H9 (cell line): ENCODE data around the gene PRSS56. TPM values are rescaled to one million over a fixed set of nuclear protein-coding genes. Genes with fewer than 3 reads are reported as not detected.

Experiments used
- DNase-seq: peaks from one replicate; pipeline ENCODE4 v3.0.0-alpha.2; 2017
- H2AFZ ChIP-seq: one replicate; pipeline ENCODE4 v1.6.1; 2013; ENCODE audit warnings: mild to moderate bottlenecking, low read length, control low read depth, moderate library complexity
- H2AK5ac ChIP-seq: 2 replicates; pipeline ENCODE4 v1.6.1; 2013; ENCODE audit warnings: low read length, control low read depth, mixed read lengths; ENCODE audit not compliant: insufficient read length
- H2BK120ac ChIP-seq: one replicate; pipeline ENCODE4 v1.6.1; 2013; ENCODE audit warnings: low read depth, mild to moderate bottlenecking, low read length, control low read depth, inconsistent platforms; ENCODE audit not compliant: poor library complexity, severe bottlenecking
- H2BK12ac ChIP-seq: 2 replicates; pipeline ENCODE4 v1.6.1; 2013; ENCODE audit warnings: low read length, control low read depth, mixed read lengths, low read depth; ENCODE audit not compliant: insufficient read length
- H2BK15ac ChIP-seq: 2 replicates; pipeline ENCODE4 v1.6.1; 2013; ENCODE audit warnings: low read depth, low read length, control low read depth
- H2BK20ac ChIP-seq: one replicate; pipeline ENCODE4 v1.6.1; 2013; ENCODE audit warnings: low read depth, mild to moderate bottlenecking, low read length, control low read depth, inconsistent platforms; ENCODE audit not compliant: poor library complexity, severe bottlenecking
- H2BK5ac ChIP-seq: 2 replicates; pipeline ENCODE4 v1.6.1; 2013; ENCODE audit warnings: low read length, control low read depth, mixed read lengths; ENCODE audit not compliant: insufficient read length
- H3K14ac ChIP-seq: 2 replicates; pipeline ENCODE4 v1.6.1; 2013; ENCODE audit warnings: low read length, control low read depth; ENCODE audit not compliant: insufficient read depth
- H3K18ac ChIP-seq: 2 replicates; pipeline ENCODE4 v1.6.1; 2013; ENCODE audit warnings: low read depth, mild to moderate bottlenecking, mixed read lengths, low read length, control low read depth; ENCODE audit not compliant: insufficient read length
- H3K23ac ChIP-seq: 2 replicates; pipeline ENCODE4 v1.6.1; 2013; ENCODE audit warnings: low read length, control low read depth, mixed read lengths, low read depth; ENCODE audit not compliant: insufficient read length
- H3K23me2 ChIP-seq: 2 replicates; pipeline ENCODE4 v1.6.1; 2013; ENCODE audit warnings: low read depth, mild to moderate bottlenecking, mixed read lengths, low read length, control low read depth; ENCODE audit not compliant: insufficient read length, poor library complexity, severe bottlenecking
- H3K27ac ChIP-seq: 2 replicates; pipeline ENCODE4 v1.5.1; 2013; ENCODE audit warnings: low read length, control low read depth, mixed read lengths, low read depth; ENCODE audit not compliant: insufficient read length
- H3K27me3 ChIP-seq: 2 replicates; pipeline ENCODE4 v1.6.1; 2013; ENCODE audit warnings: low read length, control low read depth, inconsistent platforms; ENCODE audit not compliant: insufficient read depth
- H3K4ac ChIP-seq: 2 replicates; pipeline ENCODE4 v1.6.1; 2013; ENCODE audit warnings: low read depth, mild to moderate bottlenecking, control low read depth, inconsistent platforms, low read length, moderate library complexity
- H3K4me1 ChIP-seq: 2 replicates; pipeline ENCODE4 v1.6.1; 2013; ENCODE audit warnings: low read length, control low read depth, inconsistent platforms; ENCODE audit not compliant: insufficient read depth
- H3K4me2 ChIP-seq: 2 replicates; pipeline ENCODE4 v1.6.1; 2013; ENCODE audit warnings: low read length, control low read depth, mixed read lengths; ENCODE audit not compliant: insufficient read length, insufficient read depth
- H3K56ac ChIP-seq: 2 replicates; pipeline ENCODE4 v1.6.1; 2013; ENCODE audit warnings: low read depth, mild to moderate bottlenecking, mixed read lengths, low read length, control low read depth; ENCODE audit not compliant: insufficient read length
- H3K79me1 ChIP-seq: 2 replicates; pipeline ENCODE4 v1.6.1; 2013; ENCODE audit warnings: low read depth, mild to moderate bottlenecking, moderate library complexity, low read length, control low read depth, inconsistent platforms; ENCODE audit not compliant: insufficient read depth, poor library complexity, severe bottlenecking
- H3K79me2 ChIP-seq: 2 replicates; pipeline ENCODE4 v1.6.1; 2013; ENCODE audit warnings: low read length, control low read depth, inconsistent platforms; ENCODE audit not compliant: insufficient read depth
- H3K9ac ChIP-seq: 2 replicates; pipeline ENCODE4 v1.6.1; 2013; ENCODE audit warnings: low read length, control low read depth, mixed read lengths; ENCODE audit not compliant: insufficient read length; ENCODE audit errors: extremely low read depth
- H3K9me3 ChIP-seq: one replicate; pipeline ENCODE4 v1.6.1; 2013; ENCODE audit warnings: low read depth, low read length, inconsistent platforms; ENCODE audit not compliant: control insufficient read depth
- H3T11ph ChIP-seq: one replicate; pipeline ENCODE4 v1.6.1; 2013; ENCODE audit warnings: mild to moderate bottlenecking, low read length, control low read depth, inconsistent platforms
- H4K20me1 ChIP-seq: one replicate; pipeline ENCODE4 v1.6.1; 2013; ENCODE audit not compliant: control insufficient read depth, insufficient read length, insufficient read depth
- H4K5ac ChIP-seq: 2 replicates; pipeline ENCODE4 v1.6.1; 2013; ENCODE audit warnings: low read depth, mild to moderate bottlenecking, mixed read lengths, low read length, control low read depth; ENCODE audit not compliant: insufficient read length
- H4K8ac ChIP-seq: replicated peaks from 2 replicates; pipeline ENCODE4 v1.6.1; 2013; ENCODE audit warnings: low read length, control low read depth, mixed read lengths, low read depth; ENCODE audit not compliant: insufficient read length
- H4K91ac ChIP-seq: 2 replicates; pipeline ENCODE4 v1.6.1; 2013; ENCODE audit warnings: low read depth, mild to moderate bottlenecking, moderate library complexity, mixed read lengths, low read length, control low read depth; ENCODE audit not compliant: insufficient read length
- H3K27ac Mint-ChIP-seq, 3 experiments: 2 replicates in 2 of 3; 3 replicates in 1 of 3; pipeline ENCODE4 v1.8.0; 2020 to 2021; ENCODE audit warnings: mixed read lengths in 3 of 3, mild to moderate bottlenecking in 1 of 3, moderate library complexity in 1 of 3
- H3K27me3 Mint-ChIP-seq: 2 replicates; pipeline ENCODE4 v1.8.0; 2021; ENCODE audit warnings: low read depth, mild to moderate bottlenecking, moderate library complexity, mixed read lengths
- H3K36me3 Mint-ChIP-seq, 3 experiments: 2 replicates in 2 of 3; 3 replicates in 1 of 3; pipeline ENCODE4 v1.8.0; 2020 to 2021; ENCODE audit warnings: low read depth in 3 of 3, mixed read lengths in 3 of 3; ENCODE audit not compliant: insufficient read depth in 1 of 3
- H3K4me1 Mint-ChIP-seq, 2 experiments: 2 replicates each; pipeline ENCODE4 v1.8.0; 2020; ENCODE audit warnings: mixed read lengths in 2 of 2
- H3K4me3 Mint-ChIP-seq, 2 experiments: 2 replicates in 1 of 2; 3 replicates in 1 of 2; pipeline ENCODE4 v1.8.0; 2020 to 2021; ENCODE audit warnings: mild to moderate bottlenecking in 2 of 2, mixed read lengths in 2 of 2, moderate library complexity in 1 of 2
- H3K9me3 Mint-ChIP-seq, 2 experiments: 2 replicates in 1 of 2; 3 replicates in 1 of 2; pipeline ENCODE4 v1.8.0; 2020; ENCODE audit warnings: mild to moderate bottlenecking in 2 of 2, mixed read lengths in 2 of 2, moderate library complexity in 1 of 2
- WGBS: extraction: QIAGEN DNeasy Blood & Tissue Kit; methylation state at CpG from one replicate; pipeline ENCODE4 v1.1.7; 2013; ENCODE audit warnings: missing lambda C conversion rate, low lambda C conversion rate, mixed read lengths; ENCODE audit not compliant: insufficient read length; ENCODE audit errors: extremely low coverage; 5-methylcytosine and 5-hydroxymethylcytosine counted together
- total RNA-seq: library from RNA; stranded (reverse); gene quantifications from 2 replicates; pipeline ENCODE4 v1.2.1, GENCODE V29; 2021
- TF ChIP-seq, protein P1 (sequence below): fragments of 200-600 bp; sonication (generic); conservative IDR thresholded peaks from 3 replicates; pipeline ENCODE4 v1.8.0; 2021; ENCODE audit warnings: antibody characterized with exemption, mild to moderate bottlenecking

PRSS56 gene
- total RNA-seq, 1 experiment from 2014 or later = not detected

- no peak for DNase-seq
- H3K9ac ChIP-seq = no peak overlapping the region
- H3K4me2 ChIP-seq = no peak overlapping the region
- no peak overlapping the region for H2AK5ac ChIP-seq
- Mint-ChIP-seq H3K4me3 (no peak overlapping the region), H3K27me3 (peaks cover 48% of the 10 kb centered on the region), H3K36me3 (peaks cover 0 to 6% (median 0%) of the 10 kb centered on the region in 3 experiments; a peak in 1 of 7 replicates), H3K4me1 (peaks cover 4 to 5% of the 10 kb centered on the region in 2 experiments; a peak in 2 of 4 replicates), H3K27ac (no peak overlapping the region), H3K9me3 (no peaks in the 10 kb centered on the region)
- H3K9me3 ChIP-seq = no peaks in the 10 kb centered on the region
- TF ChIP-seq, protein P1, sequence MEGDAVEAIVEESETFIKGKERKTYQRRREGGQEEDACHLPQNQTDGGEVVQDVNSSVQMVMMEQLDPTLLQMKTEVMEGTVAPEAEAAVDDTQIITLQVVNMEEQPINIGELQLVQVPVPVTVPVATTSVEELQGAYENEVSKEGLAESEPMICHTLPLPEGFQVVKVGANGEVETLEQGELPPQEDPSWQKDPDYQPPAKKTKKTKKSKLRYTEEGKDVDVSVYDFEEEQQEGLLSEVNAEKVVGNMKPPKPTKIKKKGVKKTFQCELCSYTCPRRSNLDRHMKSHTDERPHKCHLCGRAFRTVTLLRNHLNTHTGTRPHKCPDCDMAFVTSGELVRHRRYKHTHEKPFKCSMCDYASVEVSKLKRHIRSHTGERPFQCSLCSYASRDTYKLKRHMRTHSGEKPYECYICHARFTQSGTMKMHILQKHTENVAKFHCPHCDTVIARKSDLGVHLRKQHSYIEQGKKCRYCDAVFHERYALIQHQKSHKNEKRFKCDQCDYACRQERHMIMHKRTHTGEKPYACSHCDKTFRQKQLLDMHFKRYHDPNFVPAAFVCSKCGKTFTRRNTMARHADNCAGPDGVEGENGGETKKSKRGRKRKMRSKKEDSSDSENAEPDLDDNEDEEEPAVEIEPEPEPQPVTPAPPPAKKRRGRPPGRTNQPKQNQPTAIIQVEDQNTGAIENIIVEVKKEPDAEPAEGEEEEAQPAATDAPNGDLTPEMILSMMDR = peak; percentile 17; the same call in 1 of the 3 replicates
- no peak overlapping the region for H2BK15ac ChIP-seq
- H2BK5ac ChIP-seq = no peak overlapping the region
- no peak overlapping the region for H3K18ac ChIP-seq
- H4K5ac ChIP-seq = no peak overlapping the region
- no peak overlapping the region for H3K27ac ChIP-seq
- no peak overlapping the region for H3K56ac ChIP-seq
- H3K79me1 ChIP-seq = no peaks in the 10 kb centered on the region
- H3K14ac ChIP-seq = no peak overlapping the region
- H3K27me3 ChIP-seq = peaks cover 5% of the 10 kb centered on the region; the same call in 1 of the 2 replicates
- no peak overlapping the region for H2AFZ ChIP-seq
- no CpG with 5 or more reads among the region's 21 CpGs for WGBS
- no peak overlapping the region for H4K91ac ChIP-seq
- no peak overlapping the region for H3K4ac ChIP-seq
- H3T11ph ChIP-seq = no peak overlapping the region
- no peak overlapping the region for H2BK12ac ChIP-seq
- H3K23ac ChIP-seq = no peak overlapping the region
- H2BK120ac ChIP-seq = no peak overlapping the region
- no peak overlapping the region for H2BK20ac ChIP-seq
- H3K4me1 ChIP-seq = no peaks in the 10 kb centered on the region
- H4K20me1 ChIP-seq = no peaks in the 10 kb centered on the region
- H3K23me2 ChIP-seq = no peaks in the 10 kb centered on the region
- no peaks in the 10 kb centered on the region for H3K79me2 ChIP-seq
- H4K8ac ChIP-seq = no peak overlapping the region
Measured at GRCh38 chr2:232479341-232480200, 40.6 kb upstream of the PRSS56 start.
